ENCODE results near the gene TTC7B.

GRCh38 chr14:90572441-90573150 is 243.6 kb downstream of the TTC7B start:
- TF ChIP-seq CTCF (conservative IDR thresholded peaks at IDR 0.05 in 1 of 2, IDR thresholded peaks at IDR 0.05 in 1 of 2; ENCODE audit: low read depth in 1 of 2, low read length in 2 of 2) (no peak), EZH2 (IDR thresholded peaks at IDR 0.05; ENCODE audit: low read length, missing control alignments) (no peak)

Data from fibroblast of lung (primary cell).